SK-N-SH treated with all-trans-retinoic acid at 6 μM for 48 hours (cell line): ENCODE data around the gene FPGS.

Experiments
- TOX ChIP-seq: fragments of 250-450 bp; sonication (Bioruptor Pico); IDR thresholded peaks from 2 replicates; pipeline ENCODE4 v1.8.0; 2021; ENCODE audit warnings: mild to moderate bottlenecking, moderate library complexity, borderline replicate concordance
- ZC3H10 ChIP-seq: fragments of 250-450 bp; sonication (Bioruptor Pico); IDR thresholded peaks from 2 replicates; pipeline ENCODE4 v1.5.1; 2021; ENCODE audit warnings: mild to moderate bottlenecking, moderate library complexity
- ZFP30 ChIP-seq: fragments of 450-650 bp; formaldehyde crosslinking; IDR thresholded peaks from 2 replicates; pipeline ENCODE4 v1.5.0; 2022; ENCODE audit warnings: mild to moderate bottlenecking, moderate library complexity
- ZNF565 ChIP-seq: fragments of 450-650 bp; formaldehyde crosslinking; conservative IDR thresholded peaks from 2 replicates; pipeline ENCODE4 v1.5.0; 2020; ENCODE audit warnings: low read depth, mild to moderate bottlenecking, moderate library complexity
- ZNF70 ChIP-seq: fragments of 450-650 bp; formaldehyde crosslinking; IDR thresholded peaks from 2 replicates; pipeline ENCODE4 v1.5.0; 2020; ENCODE audit warnings: mild to moderate bottlenecking, moderate library complexity

DNA sequence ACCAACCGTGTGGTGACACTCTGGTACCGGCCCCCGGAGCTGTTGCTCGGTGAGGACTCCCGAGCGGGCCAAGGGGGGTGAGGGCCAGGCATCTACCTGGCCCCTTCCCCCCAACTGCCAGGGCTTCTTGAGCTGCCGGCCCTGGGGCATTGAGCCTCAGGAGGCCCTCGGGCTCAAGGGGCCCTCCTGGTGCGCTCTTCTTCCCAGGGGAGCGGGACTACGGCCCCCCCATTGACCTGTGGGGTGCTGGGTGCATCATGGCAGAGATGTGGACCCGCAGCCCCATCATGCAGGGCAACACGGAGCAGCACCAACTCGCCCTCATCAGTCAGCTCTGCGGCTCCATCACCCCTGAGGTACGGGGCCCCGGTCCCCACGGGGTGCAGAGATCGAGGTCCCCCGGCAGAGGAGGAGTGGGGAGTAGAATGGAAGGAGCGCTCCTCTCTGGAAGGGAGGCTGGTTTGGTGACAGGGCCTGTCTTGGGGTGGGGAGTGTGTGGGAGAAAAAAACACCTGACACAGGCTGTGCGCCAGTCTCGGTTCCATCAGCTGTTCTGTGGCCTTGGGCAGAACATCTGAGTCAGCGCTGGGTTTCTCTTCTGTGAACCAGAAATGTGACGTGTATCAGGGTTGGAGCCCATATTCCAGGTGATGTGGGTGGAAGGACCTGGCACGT is 14.2 kb upstream of the FPGS start:
- TF ChIP-seq ZC3H10 (CRISPR knock-in tag) (no peak), TOX (CRISPR knock-in tag) (no peak), ZFP30 (CRISPR knock-in tag) (no peak), ZNF70 (CRISPR knock-in tag) (no peak), ZNF565 (CRISPR knock-in tag) (no peak)
